Choroid plexus epithelial cell (primary cell): ENCODE measurements around the gene ATP5ME.

Experiments
- DNase-seq: peaks from one replicate; pipeline ENCODE4 v3.0.0-alpha.2; 2010; ENCODE audit warnings: low read depth
- H3K4me3 ChIP-seq: 2 replicates; pipeline ENCODE4 v1.5.1; 2011; ENCODE audit warnings: low read depth, mild to moderate bottlenecking, control low read depth, low read length, moderate library complexity
- TF ChIP-seq, protein P1 (sequence below): conservative IDR thresholded peaks from 2 replicates; pipeline ENCODE4 v1.5.1; 2011; ENCODE audit warnings: low read depth, mild to moderate bottlenecking, control low read depth, inconsistent platforms, low read length, moderate library complexity

Gene ATP5ME

DNA sequence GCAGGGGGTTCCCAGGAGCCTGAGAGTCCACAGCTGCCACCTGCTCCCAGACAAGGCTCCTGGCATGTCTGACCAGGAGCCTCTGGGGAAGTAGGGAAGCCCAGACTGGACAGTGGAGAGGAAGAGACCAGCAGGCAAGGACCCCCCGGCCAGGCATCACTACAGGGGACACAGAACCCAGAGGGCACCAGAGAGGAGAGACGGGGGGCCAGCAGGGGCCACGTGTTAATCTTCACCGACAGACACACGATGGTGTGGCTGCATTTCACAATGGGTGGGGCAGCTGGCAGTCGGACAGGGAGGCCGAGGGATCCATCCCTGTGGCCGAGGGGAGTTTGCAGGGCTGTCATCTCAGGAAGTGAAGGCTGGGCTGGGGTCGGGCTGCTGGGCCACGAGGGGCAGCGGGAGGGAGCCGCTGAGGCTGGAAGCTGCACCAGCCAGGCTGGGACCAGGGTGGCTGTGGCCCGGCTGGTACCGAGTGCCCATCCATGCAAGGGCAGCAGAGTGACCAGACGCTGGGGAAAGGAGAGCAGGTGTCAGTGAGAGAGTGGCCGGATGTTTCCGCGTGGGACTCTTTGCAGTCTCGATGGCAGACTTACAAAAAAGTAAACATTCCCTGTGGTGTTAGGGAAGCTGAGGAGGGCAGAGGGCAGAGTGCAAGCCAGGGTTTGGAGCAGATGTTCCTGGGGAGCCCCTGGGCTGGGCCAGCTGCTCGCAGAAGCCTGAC lies 44.0 kb downstream of the ATP5ME start:
- TF ChIP-seq, protein P1, sequence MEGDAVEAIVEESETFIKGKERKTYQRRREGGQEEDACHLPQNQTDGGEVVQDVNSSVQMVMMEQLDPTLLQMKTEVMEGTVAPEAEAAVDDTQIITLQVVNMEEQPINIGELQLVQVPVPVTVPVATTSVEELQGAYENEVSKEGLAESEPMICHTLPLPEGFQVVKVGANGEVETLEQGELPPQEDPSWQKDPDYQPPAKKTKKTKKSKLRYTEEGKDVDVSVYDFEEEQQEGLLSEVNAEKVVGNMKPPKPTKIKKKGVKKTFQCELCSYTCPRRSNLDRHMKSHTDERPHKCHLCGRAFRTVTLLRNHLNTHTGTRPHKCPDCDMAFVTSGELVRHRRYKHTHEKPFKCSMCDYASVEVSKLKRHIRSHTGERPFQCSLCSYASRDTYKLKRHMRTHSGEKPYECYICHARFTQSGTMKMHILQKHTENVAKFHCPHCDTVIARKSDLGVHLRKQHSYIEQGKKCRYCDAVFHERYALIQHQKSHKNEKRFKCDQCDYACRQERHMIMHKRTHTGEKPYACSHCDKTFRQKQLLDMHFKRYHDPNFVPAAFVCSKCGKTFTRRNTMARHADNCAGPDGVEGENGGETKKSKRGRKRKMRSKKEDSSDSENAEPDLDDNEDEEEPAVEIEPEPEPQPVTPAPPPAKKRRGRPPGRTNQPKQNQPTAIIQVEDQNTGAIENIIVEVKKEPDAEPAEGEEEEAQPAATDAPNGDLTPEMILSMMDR = no peak
- peak; percentile 4 for DNase-seq
- no peak overlapping the region for H3K4me3 ChIP-seq

DNA sequence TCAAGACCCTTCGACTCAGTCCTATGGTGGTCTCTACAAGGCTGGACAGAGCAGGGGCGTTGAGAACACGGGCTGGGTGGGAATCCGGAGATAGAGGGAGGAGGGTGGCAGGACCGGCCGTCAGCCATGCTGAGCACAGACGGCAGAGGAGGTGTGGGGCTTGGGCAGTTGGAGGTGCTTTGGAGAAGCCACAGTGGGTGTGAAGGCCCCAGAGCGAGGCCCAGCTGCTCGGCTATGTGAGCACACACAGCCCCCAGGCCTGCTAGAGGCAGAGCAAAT lies 44.5 kb downstream of the ATP5ME start:
- TF ChIP-seq, protein P1 = no peak
- H3K4me3 ChIP-seq = no peak overlapping the region
- no peak for DNase-seq

DNA sequence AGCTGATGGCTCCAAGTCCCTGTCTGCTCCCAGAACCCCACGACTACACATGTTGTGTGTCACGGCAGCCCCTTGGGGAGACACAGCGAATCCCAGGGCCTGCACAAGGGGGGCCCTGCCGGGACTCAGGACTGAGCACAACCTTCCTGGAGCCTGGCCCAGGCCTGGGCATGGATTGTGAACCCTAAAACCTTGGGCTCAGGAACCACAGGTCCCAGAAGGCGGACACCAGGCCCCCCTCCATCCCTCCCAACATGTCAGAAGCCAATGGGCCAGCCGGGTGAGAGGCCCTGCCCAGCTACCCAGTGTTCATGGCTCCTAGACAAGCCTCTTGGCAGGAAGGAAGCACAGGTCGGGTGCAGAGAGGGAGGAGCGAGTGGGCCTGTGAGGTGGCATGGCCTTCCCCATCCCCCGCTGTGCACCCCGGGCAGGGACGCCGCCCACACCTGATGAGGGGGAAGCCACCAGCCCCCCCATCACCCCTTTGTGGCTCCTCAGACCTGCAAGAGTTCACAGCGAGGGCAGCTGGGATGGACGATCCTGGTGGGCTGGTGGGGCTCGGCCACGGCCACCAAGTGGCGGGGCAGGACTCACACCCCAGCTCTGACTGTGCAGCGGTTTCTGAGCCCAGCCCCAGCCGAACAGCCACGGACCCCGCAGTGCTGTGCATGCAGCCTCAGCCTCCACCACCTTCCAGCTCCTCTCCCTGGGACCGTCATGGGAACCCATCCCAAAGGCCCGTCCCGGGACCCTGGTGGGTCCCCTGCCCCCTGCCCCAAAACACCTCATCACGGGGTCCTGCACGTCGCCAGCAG lies 45.0 kb downstream of the ATP5ME start:
- no peak overlapping the region for H3K4me3 ChIP-seq
- DNase-seq = no peak
- TF ChIP-seq, protein P1 = no peak

DNA sequence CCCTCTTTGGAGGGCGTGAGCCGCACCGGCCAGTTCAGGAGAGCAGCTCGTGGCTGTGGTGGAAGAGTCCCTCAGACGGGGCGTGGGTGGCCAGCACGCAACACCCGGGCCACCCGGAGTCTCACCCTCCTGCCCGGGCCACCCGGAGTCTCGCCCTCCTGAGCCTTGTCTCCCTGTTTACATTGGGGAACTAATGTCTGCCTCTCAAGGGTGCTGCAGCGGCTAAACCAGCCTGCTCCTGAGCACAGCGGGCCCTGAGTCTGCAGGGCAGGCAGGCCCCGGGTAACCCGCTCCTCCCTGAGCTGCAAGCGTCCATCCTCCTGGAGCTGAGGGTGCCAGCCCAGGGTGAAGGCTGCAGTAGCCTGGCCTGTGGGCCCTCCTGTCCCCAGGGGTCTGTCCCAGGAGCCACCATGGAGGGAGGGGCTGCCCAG lies 45.8 kb downstream of the ATP5ME start:
- no peak for DNase-seq
- TF ChIP-seq, protein P1 = no peak
- no peak overlapping the region for H3K4me3 ChIP-seq

DNA sequence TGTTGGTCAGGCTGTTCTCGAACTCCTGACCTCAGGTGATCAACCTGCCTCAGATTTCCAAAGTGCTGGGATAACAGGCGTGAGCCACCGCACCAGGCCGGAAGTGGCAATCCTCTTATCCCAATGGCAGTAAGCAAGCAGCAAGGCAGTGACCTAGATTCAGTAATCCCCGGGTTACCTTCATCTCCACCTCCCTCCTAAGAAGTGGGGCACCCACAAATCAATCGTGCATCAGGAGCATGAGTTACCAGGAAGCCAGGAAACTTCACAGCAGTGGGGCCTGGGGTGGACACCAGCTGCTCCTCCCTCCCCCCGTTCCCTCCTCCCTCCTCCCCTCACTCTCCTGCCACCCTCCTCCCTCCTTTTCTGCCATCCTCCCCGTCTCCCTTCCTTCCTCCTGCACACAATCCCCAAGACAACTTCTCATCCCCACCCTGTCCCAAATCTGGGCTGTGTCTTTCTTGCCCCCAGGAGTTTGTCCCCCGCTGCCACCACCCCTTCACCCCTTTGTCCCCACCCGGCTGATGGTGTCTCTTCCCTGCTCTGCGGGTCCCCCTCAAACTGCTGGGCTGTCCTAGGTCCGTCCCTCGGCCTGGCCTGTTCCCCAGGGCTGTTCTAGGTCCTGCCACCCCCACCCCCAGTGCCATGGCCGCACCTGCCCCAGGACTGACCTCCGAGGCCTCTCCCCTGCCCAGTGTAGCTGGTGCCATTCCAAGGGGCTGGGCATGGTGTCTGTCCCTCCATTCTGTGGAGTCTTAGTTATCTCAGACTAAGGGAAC lies 46.5 kb downstream of the ATP5ME start:
- H3K4me3 ChIP-seq = no peak overlapping the region
- TF ChIP-seq, protein P1 = no peak
- no peak for DNase-seq

DNA sequence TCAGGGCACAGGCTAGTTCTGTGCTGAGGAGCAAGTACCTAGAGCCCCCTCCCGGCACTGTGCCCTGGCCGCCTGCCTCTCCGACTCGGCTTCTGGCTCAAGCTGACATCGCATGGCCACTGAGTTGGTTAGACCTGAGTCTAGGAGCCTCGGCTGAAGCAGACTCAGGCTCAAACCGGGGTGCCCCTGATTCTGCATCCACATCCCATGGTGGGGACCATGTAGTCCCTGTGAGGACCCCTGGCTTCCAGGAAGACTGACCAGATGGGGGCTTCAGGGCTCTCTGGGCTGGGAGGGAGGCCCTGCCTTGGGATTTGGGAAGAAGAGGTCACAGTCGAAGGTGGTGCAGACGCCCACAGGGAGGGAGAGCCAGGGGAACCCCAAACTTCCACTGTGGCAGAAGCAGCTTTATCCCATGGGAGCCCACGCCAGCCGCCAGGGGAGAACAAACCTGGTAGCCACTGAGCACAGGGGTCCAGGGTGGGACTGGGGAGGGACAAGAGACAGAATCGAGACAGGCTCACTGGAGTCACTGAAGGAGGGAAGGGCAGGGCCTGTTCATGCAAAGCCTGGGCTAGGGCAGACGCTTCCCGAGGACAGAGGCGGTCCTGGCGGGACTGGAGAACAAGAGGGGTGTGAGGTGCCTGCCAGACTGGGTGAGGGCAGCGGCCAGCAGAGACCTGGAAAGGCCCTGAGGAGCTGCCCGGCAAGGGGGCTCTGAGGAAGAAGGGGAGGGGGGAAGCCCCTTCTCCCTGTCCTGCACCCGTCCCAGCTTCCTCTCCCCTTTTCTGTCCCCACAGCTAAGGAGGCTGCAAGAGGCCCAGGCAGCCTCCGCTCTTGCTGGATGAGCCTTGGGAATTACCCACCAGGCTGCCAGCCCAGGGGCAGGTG lies 47.6 kb downstream of the ATP5ME start:
- DNase-seq = no peak
- TF ChIP-seq, protein P1 = no peak
- no peak overlapping the region for H3K4me3 ChIP-seq
